Gastrocnemius medialis (tissue), 4 donors: ENCODE measurements around the gene FXYD4.
"Not testable (repeated sequence)": the region's sequence is repeated elsewhere in the genome, so short reads cannot be mapped to it uniquely, and the experiment has no call there.

Experiments
- CTCF ChIP-seq, 5 experiments: fragments of 450-650 bp in 3 of 5; fragments of 200-600 bp in 2 of 5; sonication (generic) in 2 of 5; IDR thresholded peaks in 4 of 5; conservative IDR thresholded peaks in 1 of 5; 1 replicate in 4 of 5; 2 replicates in 1 of 5; pipeline ENCODE4 v1.5.1; 2016 to 2019; ENCODE audit warnings: antibody characterized with exemption in 5 of 5, mild to moderate bottlenecking in 3 of 5, moderate library complexity in 3 of 5
- POLR2A ChIP-seq, 2 donors: fragments of 450-650 bp; IDR thresholded peaks; one replicate each; pipeline ENCODE4 v1.6.1; 2017; ENCODE audit warnings: antibody characterized with exemption in 2 of 2, mild to moderate bottlenecking in 2 of 2, moderate library complexity in 2 of 2

GRCh38 chr10:43328810-43329209, 42.6 kb upstream of the FXYD4 start:
- TF ChIP-seq CTCF (IDR thresholded peaks at IDR 0.05 in 4 of 5, conservative IDR thresholded peaks at IDR 0.05 in 1 of 5); POLR2A (IDR thresholded peaks at IDR 0.05): not testable (repeated sequence)
